Inflammatory macrophage treated with lipopolysaccharide for 1 hour (primary cell): ENCODE measurements around the gene MSX2.
"Not testable (repeated sequence)": the region's sequence is repeated elsewhere in the genome, so short reads cannot be mapped to it uniquely, and the experiment has no call there.

Source experiments
- DNase-seq, 2 donors: peaks; one replicate each; pipeline ENCODE4 v3.0.0-alpha.2; 2020 to 2022

The MSX2 gene

DNA sequence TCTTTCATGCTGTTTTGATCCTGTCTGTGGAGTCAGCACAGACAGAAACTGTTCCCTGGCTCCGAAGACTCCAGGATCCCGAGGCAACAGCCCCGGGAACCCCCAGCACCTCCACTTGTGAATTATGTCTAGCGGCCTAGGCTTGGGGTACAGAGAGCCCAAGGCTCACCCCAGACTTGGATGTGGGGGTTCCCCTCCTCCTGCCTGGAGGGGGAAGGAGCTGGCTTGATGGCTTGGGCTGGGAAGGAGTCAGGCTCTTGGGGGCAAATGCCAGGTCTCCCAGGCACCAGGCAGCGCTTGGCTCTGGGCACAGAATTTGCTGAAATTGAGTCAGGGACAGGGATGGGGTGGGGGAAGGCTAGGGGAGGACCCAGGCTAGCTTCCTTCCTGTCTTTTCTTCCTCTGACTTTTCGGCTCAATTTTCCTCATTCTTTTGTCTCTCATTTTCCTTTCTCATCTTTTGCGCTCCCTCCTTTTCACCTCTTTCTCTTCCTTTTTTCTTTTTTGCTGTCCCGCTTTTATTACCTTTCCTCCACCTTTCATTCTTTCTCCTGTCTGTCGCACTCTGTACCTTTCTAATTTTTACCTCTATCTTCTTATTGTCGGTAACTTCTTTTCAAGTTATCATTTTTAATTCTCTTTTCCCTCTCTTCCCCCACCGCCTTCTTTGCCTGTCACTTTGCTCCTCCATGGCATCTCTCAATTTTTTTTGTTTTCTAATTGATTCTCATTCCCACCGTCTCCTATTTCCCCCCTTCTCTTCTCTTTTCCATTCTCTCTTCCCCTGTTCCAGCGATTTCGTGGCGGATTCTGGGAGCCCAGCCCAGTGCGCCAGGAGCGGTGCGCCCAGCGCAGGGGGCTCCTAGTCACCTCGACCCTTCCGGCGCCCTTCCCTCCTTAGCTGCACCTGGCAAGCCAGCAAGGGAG, 10.5 kb downstream of the MSX2 start:
- no peak for DNase-seq

DNA sequence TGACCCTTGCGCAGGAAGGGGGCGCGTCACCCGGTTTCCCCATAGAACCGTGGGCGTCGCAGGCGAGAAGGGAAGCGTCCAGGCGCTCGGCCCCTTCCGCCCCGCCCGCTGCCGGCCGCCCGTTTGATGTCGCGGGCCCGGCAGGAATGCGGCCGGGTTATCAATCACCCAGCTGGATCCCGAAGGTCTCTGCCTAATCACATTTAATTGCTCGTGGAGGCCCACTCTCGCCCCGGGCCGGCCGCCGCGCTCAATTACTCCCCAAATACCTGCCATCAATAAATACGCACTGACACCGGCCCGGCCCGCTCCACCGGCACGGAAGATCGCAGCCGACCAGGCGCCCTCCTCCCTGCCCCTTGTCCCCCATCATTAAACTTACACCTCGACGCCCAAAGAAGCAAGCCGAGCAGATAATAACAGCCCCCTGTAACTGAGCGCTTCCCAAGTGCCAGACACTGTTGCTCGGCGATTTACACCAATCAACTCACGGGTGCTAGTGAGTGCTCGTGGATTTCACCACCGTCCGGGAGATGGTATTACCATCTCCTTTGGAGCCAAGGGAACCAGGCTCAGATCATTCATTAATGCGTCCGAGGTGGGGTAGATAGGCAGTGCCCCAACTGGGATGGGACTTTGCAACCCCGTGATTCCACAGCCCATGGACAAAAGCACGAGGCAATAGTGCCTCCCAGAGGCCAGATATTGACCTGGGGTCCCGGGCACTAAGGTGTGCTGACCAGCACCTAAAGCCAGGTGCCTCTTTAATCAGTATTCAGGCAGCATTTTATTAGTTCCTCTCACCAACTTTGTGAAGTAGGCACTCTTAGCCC, 11.3 kb downstream of the MSX2 start:
- no peak for DNase-seq

DNA sequence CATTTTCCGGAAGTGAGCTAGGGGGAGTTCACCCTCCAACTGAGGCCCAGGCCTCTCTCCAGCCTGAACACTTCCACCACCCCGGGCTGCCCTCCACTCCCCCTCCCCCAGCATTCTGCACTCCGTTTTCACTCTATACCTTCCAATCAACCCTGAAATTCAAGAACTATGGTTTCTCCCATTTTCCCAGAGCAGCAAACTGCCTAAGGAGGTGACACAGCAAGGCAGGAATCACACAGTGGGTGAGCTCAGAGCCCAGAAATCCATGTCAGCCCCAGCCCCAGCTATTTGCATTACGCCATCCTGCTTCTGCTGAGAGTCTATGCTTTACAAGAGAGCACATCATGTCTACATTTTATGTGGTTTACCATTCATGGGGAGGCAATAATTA, 11.9 kb downstream of the MSX2 start:
- no peak for DNase-seq

DNA sequence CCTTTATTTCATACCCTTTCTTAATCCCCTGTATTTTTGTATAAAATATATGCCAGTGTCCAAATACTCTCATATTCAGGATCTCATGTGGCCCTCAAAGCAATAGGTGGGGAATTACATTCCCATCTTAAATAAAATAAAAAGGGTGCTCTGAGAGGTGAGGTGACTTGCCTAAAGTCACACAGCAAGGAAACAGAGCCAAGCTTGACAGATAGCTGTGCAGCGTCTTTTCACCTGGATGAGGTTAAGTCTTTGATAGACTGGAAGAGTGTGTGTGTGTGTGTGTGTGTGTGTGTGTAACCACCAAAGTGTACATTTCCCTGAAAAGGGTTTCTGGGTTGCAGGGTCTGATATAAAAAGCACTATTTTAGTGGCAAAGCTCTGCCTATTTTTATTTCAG, 12.4 kb downstream of the MSX2 start:
- DNase-seq = no peak

DNA sequence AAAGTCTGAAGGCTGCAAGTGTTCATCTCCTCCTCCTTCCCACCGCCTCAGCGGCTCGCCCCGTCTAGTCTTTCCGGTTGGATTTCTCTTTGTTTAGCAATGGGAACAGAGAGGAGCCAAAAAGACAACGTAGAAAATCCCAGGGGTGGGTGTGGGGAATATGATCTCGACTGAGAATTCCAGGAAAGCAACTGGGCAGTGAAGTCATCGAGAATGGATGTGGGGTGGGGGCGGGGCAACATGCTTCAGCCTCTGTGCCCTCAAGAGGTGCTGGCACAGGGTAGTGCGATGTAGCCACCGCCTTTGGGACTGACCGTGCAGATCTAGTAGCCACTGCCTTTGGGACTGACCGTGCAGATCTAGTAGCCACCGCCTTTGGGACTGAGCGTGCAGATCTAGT, 12.9 kb downstream of the MSX2 start:
- DNase-seq = no peak

DNA sequence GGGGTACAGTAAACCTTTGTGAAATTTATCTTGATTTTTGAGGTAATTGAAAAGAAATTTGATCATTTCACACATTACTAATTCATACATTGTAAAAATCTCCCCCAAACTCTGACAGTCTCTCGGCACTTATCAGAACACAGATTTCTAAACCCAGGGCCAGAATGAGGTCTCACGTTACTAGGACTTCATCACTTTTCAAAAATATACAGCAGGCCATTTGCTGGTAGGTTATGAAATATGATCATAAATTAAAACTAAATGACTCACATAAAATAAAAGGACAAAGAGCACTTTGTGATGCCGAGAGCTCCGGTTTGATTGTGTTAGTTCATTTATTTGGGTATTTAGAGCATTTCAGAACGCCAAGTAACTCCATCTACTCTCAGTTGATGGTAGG, 17.0 kb downstream of the MSX2 start:
- no peak for DNase-seq

DNA sequence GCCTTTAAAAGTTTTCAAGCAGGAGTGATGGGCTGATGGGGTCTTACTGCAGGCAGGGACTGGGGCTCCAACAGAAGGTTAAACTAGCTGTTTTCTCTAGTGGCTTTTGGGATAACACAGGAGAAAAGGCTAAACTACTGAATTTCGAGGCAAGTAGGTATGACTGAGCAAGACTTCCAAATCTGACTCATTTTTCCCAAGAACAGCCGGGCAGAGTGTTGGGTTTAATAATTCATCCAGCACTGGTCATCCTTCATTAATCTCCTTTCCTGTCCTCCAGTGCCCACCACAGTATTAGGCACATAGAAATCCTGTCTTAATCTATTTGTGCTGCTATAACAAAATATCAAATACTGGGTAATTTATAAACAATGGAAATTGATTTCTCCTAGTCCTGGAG, 20.5 kb downstream of the MSX2 start:
- DNase-seq = no peak

DNA sequence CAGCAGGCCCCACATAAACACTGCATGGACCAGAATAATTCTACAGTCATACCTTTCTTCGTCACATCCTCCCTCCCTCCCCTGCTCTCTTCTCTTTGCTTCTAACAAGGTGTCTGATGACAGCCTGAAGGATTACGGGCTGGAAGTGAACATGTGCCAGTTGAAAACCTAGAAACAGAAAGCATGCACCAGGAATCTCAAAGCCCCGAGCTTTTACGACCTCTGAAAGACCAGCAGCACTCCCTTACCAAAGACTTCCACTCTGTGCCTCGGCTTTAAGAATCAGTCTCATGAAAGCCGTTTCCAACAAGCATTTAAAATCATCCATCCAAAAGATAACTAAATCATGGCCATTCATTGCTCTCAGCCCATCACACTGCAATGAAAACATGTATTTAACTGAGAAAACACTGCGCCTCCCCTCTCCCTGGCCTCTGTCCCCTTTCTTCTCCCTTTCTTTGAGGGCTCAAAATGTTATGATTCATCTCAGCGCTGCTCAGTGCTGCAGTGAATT, 21.3 kb downstream of the MSX2 start:
- no peak for DNase-seq

DNA sequence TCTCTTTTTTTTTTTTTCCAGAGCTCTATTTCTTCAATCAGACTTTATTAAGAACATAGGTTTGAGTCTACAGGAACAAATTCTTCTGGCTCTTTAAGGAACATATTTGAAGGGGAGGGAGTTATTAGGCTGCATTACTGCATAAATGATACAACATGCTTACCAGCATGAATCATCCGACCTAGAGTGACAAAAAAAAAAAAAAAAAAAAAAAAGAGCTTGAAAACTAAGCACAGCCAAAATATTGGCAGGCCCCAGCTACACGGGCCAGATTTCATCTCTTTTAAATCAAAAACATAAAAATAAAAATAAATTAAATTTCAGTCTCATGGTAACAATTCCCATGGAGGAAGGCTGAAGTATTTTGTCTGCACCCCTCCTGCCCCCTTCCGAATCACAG, 26.3 kb downstream of the MSX2 start:
- no peak for DNase-seq

DNA sequence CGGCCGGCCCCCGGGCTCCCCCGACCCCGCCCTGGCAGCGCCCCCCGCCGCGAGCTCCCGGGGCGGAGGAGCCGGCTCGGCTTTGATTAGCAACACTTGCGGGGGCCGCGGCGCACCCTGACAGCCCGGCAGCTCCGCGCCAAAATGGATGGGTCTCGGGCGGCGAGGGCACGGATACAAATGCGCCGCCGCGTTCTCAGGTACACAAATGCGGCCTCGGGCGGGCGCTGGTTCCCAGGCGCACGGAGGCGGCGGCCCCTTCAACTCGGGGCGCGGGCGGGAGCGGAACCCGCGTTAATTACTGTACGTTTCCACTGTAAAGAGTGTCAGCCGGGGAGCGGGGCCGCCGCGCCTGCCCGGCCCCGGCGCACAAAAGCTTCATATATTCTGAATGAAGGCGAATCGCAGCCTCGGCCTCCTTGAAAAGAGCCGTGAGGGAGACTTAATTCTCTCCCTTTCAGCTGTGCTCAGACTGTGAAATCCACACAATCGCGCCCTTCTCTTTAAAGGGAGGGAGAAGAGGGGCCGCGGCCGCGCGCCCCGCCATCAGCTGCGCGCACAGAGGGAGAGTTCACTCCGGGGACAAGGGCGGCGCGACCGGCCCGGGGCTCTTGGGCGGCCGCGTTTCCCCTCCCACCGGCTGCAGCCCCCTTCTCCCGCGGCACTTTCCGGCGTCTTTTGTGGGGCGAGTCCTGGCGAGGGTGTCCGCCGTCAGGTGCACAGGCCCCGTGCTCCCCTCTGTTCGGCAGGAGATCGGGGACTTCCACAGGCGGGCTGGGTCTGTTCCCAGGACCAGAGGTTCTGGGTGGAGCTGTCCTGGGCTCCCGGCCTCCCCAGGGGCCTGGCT, 27.0 kb downstream of the MSX2 start:
- no peak for DNase-seq

DNA sequence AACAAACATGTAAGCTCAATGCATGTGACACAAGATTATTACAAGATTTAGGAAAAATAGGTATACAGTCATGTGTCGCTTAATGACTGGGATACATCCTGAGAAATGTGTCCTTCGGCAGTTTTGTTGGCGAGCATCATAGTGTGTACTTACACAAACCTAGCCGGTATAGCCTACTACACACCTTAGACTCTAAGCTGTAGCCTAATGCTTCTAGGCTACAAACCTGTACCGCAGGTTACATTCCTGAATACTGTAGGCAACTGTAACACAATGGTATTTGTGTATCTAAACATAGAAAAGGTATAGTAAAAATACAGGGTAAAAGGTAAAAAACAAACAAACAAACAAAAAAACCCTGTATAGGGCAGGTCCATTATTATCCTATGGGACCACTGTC, 27.7 kb downstream of the MSX2 start:
- no peak for DNase-seq

DNA sequence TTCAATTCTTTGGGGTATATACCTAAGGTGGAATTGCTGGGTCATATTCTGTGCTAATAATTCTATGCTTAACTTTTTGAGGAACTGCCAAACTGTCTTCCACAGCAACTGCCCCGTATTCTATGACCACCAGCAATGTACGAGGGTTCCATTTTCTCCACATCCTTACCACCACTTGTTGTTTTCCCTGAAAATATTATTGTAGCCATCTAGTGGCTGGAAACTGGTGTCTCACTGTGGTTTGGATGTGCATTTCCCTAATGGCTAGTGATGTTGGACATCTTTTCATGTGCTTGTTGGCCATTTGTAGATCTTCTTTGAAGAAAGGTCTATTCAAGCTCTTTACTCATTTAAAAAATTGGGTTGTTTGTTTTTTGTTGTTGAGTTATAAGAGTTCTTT, 30.7 kb downstream of the MSX2 start:
- DNase-seq = no peak

DNA sequence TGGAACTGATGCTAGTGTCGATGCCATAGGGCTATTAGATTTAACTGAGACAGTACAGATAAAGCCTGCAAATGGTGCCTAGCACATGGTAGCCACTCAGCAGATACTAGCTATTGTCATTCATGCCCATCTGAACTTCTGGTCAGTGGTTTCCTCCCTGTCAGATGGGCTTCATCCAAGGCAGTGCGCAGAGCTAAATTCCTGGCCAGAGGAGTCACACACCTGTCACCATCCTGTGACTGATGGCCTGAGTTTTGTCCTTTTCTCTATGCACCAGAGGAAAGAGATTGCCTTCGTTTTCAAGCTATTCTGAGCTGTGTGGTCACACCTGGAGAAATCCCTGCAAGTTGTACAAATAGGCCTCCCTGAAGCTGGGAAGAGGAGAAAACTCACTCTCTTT, 34.7 kb downstream of the MSX2 start:
- no peak for DNase-seq

DNA sequence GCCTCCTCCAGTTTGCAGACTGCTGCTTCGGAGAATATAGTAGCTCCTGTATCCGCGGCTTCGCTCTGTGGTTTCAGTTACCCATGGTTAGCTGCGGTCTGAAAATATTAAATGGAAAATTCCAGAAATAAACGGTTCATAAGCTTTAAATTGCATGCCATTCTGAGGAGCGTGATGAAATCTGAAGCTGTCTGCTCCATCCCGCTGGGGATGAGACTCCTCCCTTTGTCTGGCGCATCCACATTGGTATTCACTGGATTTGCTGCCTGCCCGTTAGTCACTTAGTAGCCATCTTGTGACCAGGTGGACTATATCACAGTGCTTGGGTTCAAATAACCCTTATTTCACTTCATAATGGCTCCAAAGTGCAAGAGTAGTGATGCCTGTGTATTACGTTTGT, 36.3 kb downstream of the MSX2 start:
- DNase-seq = no peak

DNA sequence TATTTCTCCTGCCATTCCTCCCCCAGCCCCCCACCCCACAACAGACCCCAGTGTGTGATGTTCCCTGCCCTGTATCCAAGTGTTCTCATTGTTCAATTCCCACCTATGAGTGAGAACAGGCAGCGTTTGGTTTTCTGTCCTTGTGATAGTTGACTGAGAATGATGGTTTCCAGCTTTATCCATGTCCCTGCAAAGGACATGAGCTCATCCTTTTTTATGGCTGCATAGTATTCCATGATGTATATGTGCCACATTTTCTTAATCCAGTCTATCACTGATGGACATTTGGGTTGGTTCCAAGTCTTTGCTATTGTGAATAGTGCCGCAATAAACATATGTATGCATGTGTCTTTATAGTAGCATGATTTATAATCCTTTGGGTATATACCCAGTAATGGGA, 37.0 kb downstream of the MSX2 start:
- DNase-seq = not testable (repeated sequence)

DNA sequence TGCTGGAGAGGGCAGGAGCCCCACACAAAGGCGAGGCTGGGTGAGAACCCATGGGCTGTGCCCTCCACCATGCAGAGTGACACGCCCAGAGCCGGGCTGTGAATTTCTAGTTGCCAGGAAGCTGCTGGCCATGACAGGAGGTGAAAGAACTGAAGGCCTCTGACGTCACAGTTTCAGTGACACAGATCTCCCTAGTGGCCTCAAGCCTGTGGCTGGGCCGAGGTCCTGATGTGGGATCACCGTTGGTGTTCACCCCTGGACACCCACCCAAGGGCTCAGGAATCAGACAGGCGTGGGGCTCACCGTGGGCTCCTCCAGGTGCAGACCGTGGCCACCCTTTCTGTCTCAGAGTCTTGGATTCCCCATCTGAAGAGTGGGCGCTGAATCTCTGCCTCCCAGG, 39.9 kb downstream of the MSX2 start:
- DNase-seq = no peak

DNA sequence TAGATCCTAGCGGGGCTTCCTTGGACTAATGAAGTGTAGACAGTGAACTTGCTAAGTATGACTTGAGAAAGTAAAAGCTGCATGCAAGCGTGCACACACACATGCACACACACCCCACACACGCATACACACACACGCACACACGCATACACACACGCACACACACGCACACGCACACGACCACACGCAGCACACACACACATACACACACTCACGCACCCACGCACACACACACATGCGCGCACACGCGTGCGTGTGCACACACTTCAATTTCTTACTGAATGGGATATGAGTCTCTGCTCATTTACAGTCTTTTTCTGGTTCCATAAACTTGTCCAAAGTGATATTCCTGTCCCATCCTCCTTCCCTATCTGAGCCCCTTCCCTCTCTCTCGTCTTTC, 41.2 kb downstream of the MSX2 start:
- DNase-seq = no peak

DNA sequence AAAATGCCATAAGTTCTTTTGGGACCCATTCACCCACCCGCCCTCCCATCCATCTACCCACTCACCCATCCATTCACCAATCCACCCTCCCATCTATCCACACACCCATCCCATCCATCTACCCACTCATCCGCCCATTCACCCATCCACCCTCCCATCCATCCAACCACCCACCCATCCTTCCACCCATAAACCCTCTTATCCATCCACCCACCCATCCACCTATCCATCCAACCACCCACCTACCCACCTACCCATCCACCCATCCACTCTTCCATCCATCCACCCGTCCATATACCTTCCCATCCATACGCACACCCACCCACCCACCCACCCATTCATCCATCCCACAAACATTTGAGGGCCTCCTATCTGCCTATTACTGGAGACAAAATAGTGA, 43.3 kb downstream of the MSX2 start:
- no peak for DNase-seq

DNA sequence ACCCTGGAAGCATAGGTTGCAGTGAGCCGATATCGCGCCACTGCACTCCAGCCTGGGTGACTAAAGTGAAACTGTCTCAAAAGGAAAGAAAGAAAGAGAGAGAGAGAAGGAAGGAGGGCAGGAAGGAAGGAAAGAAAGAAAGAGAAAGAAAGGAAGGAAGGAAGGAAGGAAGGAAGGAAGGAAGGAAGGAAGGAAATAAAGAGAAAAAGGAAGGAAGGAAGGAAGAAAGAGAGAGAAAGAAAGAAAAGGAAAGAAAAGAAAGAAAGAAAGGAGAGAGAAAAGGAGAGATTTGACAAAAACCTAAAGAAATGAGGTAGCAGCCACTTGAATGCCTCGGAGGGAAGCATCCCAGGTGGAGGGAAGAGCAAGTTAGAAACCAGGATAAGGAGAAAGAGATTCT, 44.6 kb downstream of the MSX2 start:
- no peak for DNase-seq

DNA sequence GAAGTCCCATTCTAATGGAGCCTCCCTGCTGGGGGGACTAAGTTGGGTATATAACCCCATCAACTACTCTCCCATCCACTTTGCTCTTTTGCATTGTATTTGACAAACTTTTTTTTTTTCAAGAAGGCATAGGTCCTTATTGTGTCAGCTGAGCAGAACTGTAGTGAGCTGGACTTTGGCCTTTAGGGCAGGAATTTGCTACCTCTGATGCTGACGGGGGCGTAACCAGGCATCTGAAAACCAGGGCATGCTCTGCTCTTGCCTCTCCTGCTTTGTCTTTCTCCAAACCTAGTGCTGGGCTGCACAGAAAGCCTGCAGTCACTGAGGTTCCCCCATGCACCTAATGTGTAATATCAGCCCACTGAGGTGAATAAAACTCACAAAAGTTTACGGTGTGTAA, 49.0 kb downstream of the MSX2 start:
- DNase-seq = no peak

DNA sequence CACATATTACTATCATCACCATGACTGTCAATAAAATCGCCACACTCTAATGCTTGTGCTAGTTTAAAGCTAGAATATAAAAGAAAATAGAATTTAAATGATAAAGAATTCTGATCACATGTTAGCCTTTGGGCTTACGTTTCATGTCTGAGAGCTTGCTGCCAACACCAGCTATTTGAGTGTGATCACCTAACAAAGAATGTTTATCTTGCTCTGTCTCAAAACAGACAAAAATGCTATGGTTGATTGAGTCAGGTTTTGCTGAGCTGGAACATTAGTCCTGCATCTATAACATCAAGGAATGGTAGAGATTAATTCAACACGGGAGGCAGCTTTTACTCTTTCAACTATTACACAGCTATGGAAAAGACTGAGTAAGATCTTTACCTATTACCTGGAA, 50.7 kb downstream of the MSX2 start:
- DNase-seq = no peak

DNA sequence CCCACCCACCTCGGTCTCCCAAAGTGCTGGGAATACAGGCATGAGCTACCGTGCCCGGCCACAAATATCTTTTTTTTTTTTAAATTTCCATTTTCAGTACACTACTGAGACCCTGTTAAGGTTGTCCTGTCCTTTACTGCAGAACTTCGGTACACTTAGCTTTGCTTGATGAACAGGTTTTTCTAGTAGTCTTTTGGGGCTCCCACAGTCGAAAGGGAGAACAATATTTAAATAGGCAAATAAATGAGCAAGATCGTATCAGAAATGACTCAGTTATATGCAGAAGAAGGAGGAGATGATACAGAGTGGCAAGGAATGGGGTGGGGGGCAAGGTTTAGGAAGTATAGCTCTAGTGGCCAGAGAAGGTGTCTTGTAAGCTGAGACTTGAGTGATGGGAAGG, 52.7 kb downstream of the MSX2 start:
- no peak for DNase-seq

DNA sequence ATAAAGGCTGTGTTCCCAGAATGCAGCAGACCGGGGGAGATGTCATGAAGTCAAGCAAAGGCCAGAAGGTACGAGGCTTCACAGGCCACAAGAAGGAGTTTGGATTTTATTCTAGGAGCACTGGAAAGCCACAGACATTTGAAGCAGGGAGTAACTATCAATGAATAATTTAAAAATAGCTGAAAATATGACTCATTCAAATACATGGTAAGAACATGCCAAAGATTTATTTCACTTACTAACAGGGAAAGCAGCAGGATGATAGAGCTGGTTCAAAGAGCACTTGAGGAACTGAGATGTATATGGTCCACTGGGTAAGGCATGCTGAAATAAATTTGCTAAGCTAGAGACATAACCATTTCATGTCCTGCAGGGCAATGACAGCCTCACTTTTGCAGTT, 53.2 kb downstream of the MSX2 start:
- DNase-seq = no peak
